Measurements from ENCODE around the gene PLIN4. TPM values are rescaled to one million over a fixed set of nuclear protein-coding genes. Genes with fewer than 3 reads are reported as not detected.
A peak's percentile ranks its signal among the peaks of the same experiment; 100 is the strongest.

PLIN4 gene
- total and polyA plus RNA-seq, 5 experiments from 2014 or later, result 0.07 to 0.36 (median 0.11) TPM

- peaks cover 0 to 48% (median 0%) of the 10 kb centered on the region in 3 donors for H3K36me3 Mint-ChIP-seq
- no peak for DNase-seq
- H3K27ac Mint-ChIP-seq, result no peak overlapping the region
- no peaks in the 10 kb centered on the region for H3K27me3 Mint-ChIP-seq
- no peaks in the 10 kb centered on the region for H3K4me1 Mint-ChIP-seq
- no peak for ATAC-seq
- no peaks in the 10 kb centered on the region for H3K9me3 Mint-ChIP-seq
- H3K4me3 Mint-ChIP-seq, result no peak overlapping the region
- POLR2A ChIA-PET, result interaction anchor here (0.7 kb wide), 2 partner anchors 469 to 847 kb away, joined by 3 to 4 read pairs; no protein-coding TSS in a partner anchor
Measured at GRCh38 chr19:4499318-4499717, 19.0 kb downstream of the PLIN4 start.

GRCh38 chr19:4498694-4499093, 19.6 kb downstream of the PLIN4 start:
- Mint-ChIP-seq H3K36me3 (peaks cover 0 to 53% (median 0%) of the 10 kb centered on the region in 3 donors), H3K4me3 (no peak overlapping the region), H3K27ac (peak overlapping the region in 1 of 10 donors; percentile 38), H3K4me1 (no peaks in the 10 kb centered on the region), H3K27me3 (no peaks in the 10 kb centered on the region), H3K9me3 (no peaks in the 10 kb centered on the region)
- POLR2A ChIA-PET, result no interaction called here
- no peak for ATAC-seq
- no peak for DNase-seq

- no peak for ATAC-seq
- H3K27ac Mint-ChIP-seq, result no peak overlapping the region
- H3K27me3 Mint-ChIP-seq, result no peaks in the 10 kb centered on the region
- H3K4me3 Mint-ChIP-seq, result no peak overlapping the region
- no peaks in the 10 kb centered on the region for H3K4me1 Mint-ChIP-seq
- DNase-seq, result no peak
- POLR2A ChIA-PET, result no interaction called here
- no peaks in the 10 kb centered on the region for H3K9me3 Mint-ChIP-seq
- H3K36me3 Mint-ChIP-seq, result peaks cover 0 to 53% (median 0%) of the 10 kb centered on the region in 3 donors
Measured at GRCh38 chr19:4497770-4498389, 20.4 kb downstream of the PLIN4 start.

- ATAC-seq (no peak), DNase-seq (no peak)
- H3K36me3 Mint-ChIP-seq, result peaks cover 0 to 48% (median 0%) of the 10 kb centered on the region in 3 donors
- no peak overlapping the region for H3K27ac Mint-ChIP-seq
- H3K9me3 Mint-ChIP-seq, result no peaks in the 10 kb centered on the region
- POLR2A ChIA-PET, result no interaction called here
- H3K27me3 Mint-ChIP-seq, result no peaks in the 10 kb centered on the region
- no peak overlapping the region for H3K4me3 Mint-ChIP-seq
- H3K4me1 Mint-ChIP-seq, result no peaks in the 10 kb centered on the region
Measured at GRCh38 chr19:4496304-4496703, 22.0 kb downstream of the PLIN4 start.

- no peak for ATAC-seq
- H3K27me3 Mint-ChIP-seq, result no peaks in the 10 kb centered on the region
- POLR2A ChIA-PET, result no interaction called here
- H3K27ac Mint-ChIP-seq, result peak overlapping the region in 1 of 10 donors; percentile 34
- no peak overlapping the region for H3K4me3 Mint-ChIP-seq
- H3K9me3 Mint-ChIP-seq, result no peaks in the 10 kb centered on the region
- no peaks in the 10 kb centered on the region for H3K4me1 Mint-ChIP-seq
- no peak for DNase-seq
- peaks cover under 1 to 46% (median under 1%) of the 10 kb centered on the region in 3 donors for H3K36me3 Mint-ChIP-seq
Measured at GRCh38 chr19:4495471-4495870, 22.8 kb downstream of the PLIN4 start.

- Mint-ChIP-seq H3K36me3 (peaks cover 3 to 46% (median 5%) of the 10 kb centered on the region in 3 donors), H3K27me3 (no peaks in the 10 kb centered on the region), H3K4me3 (no peak overlapping the region), H3K27ac (peak overlapping the region in 2 of 10 donors; percentile 71 to 79), H3K9me3 (no peaks in the 10 kb centered on the region), H3K4me1 (no peaks in the 10 kb centered on the region)
- DNase-seq (no peak), ATAC-seq (no peak)
- POLR2A ChIA-PET, result interaction anchor here (0.6 kb wide), 1 partner anchor 925 kb away, joined by 4 read pairs; no protein-coding TSS in a partner anchor
Measured at GRCh38 chr19:4494691-4495064, 23.6 kb downstream of the PLIN4 start.

GRCh38 chr19:4493929-4494690, 24.2 kb downstream of the PLIN4 start:
- H3K36me3 Mint-ChIP-seq, result peaks cover 3 to 47% (median 6%) of the 10 kb centered on the region in 3 donors
- peak overlapping the region in 1 of 10 donors; percentile 79 for H3K27ac Mint-ChIP-seq
- POLR2A ChIA-PET, result interaction anchor here (0.6 kb wide), 1 partner anchor 924 kb away, joined by 4 read pairs; no protein-coding TSS in a partner anchor
- H3K27me3 Mint-ChIP-seq, result no peaks in the 10 kb centered on the region
- no peak overlapping the region for H3K4me3 Mint-ChIP-seq
- no peak for ATAC-seq
- H3K4me1 Mint-ChIP-seq, result no peaks in the 10 kb centered on the region
- DNase-seq, result no peak
- no peaks in the 10 kb centered on the region for H3K9me3 Mint-ChIP-seq

- Mint-ChIP-seq H3K4me1 (no peaks in the 10 kb centered on the region), H3K27ac (no peak overlapping the region), H3K4me3 (no peak overlapping the region), H3K27me3 (no peaks in the 10 kb centered on the region), H3K36me3 (peaks cover 3 to 47% (median 6%) of the 10 kb centered on the region in 3 donors), H3K9me3 (no peaks in the 10 kb centered on the region)
- POLR2A ChIA-PET, result no interaction called here
- ATAC-seq, result no peak
- no peak for DNase-seq
Measured at GRCh38 chr19:4493104-4493928, 25.0 kb downstream of the PLIN4 start.

GRCh38 chr19:4492337-4493103, 25.8 kb downstream of the PLIN4 start:
- DNase-seq, result no peak
- Mint-ChIP-seq H3K27me3 (no peaks in the 10 kb centered on the region), H3K4me3 (no peak overlapping the region), H3K9me3 (no peaks in the 10 kb centered on the region), H3K36me3 (peaks cover 3 to 45% (median 6%) of the 10 kb centered on the region in 3 donors), H3K27ac (no peak overlapping the region), H3K4me1 (peaks cover 0 to under 1% (median under 1%) of the 10 kb centered on the region in 4 donors)
- POLR2A ChIA-PET, result no interaction called here
- no peak for ATAC-seq

- Mint-ChIP-seq H3K27me3 (no peaks in the 10 kb centered on the region), H3K36me3 (peaks cover 3 to 49% (median 6%) of the 10 kb centered on the region in 3 donors), H3K9me3 (no peaks in the 10 kb centered on the region), H3K4me3 (no peak overlapping the region), H3K4me1 (peaks cover 0 to 6% (median 1%) of the 10 kb centered on the region in 4 donors), H3K27ac (no peak overlapping the region)
- POLR2A ChIA-PET, result no interaction called here
- ATAC-seq (no peak), DNase-seq (no peak)
Measured at GRCh38 chr19:4491446-4491845, 26.8 kb downstream of the PLIN4 start.

GRCh38 chr19:4488496-4488895, 29.8 kb downstream of the PLIN4 start:
- POLR2A ChIA-PET, result no interaction called here
- Mint-ChIP-seq H3K9me3 (no peaks in the 10 kb centered on the region), H3K36me3 (peaks cover 3 to 47% (median 6%) of the 10 kb centered on the region in 3 donors), H3K4me3 (no peak overlapping the region), H3K4me1 (peaks cover 0 to 8% (median 2%) of the 10 kb centered on the region in 4 donors), H3K27ac (no peak overlapping the region), H3K27me3 (no peaks in the 10 kb centered on the region)
- ATAC-seq (no peak), DNase-seq (no peak)

- peak overlapping the region in 1 of 10 donors; percentile 57 for H3K27ac Mint-ChIP-seq
- H3K4me3 Mint-ChIP-seq, result no peak overlapping the region
- ATAC-seq (no peak), DNase-seq (no peak)
- peaks cover 0 to 9% (median 2%) of the 10 kb centered on the region in 4 donors for H3K4me1 Mint-ChIP-seq
- no peaks in the 10 kb centered on the region for H3K27me3 Mint-ChIP-seq
- H3K36me3 Mint-ChIP-seq, result peaks cover 3 to 51% (median 6%) of the 10 kb centered on the region in 3 donors
- POLR2A ChIA-PET, result no interaction called here
- no peaks in the 10 kb centered on the region for H3K9me3 Mint-ChIP-seq
Measured at GRCh38 chr19:4487572-4487971, 30.7 kb downstream of the PLIN4 start.
